B cell (primary cell): ENCODE data around the gene CAPN9.

Source experiments
- EZH2 ChIP-seq: IDR thresholded peaks from 2 replicates; pipeline ENCODE4 v1.6.1; 2012; ENCODE audit warnings: borderline replicate concordance, low read depth, mild to moderate bottlenecking, moderate library complexity, low read length; ENCODE audit not compliant: insufficient read depth, poor library complexity, severe bottlenecking
- TF ChIP-seq, protein P1 (sequence below): fragments of 200-600 bp; IDR thresholded peaks from one replicate; pipeline ENCODE4 v1.8.0; 2022; ENCODE audit warnings: antibody characterized with exemption, mild to moderate bottlenecking

DNA sequence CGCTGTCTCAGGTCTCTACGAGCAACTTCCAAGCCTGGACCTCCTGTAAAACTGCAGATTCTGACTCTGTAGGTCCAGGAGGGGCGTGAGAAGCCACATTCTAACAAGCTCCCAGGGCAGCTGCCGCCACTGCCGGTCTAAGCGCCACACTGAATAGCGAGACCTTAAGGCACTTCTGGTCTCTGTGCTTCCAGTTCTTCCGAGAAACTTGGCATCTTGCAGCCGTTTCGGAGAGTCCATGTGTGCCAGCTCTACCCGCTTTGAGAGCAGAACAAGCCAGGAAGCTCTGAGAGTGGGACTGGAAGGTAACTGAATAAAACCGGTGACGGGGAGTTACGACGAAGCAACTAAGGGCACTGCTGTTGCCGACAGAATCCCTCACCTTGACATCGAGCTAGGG is 45.8 kb upstream of the CAPN9 start:
- TF ChIP-seq, protein P1, sequence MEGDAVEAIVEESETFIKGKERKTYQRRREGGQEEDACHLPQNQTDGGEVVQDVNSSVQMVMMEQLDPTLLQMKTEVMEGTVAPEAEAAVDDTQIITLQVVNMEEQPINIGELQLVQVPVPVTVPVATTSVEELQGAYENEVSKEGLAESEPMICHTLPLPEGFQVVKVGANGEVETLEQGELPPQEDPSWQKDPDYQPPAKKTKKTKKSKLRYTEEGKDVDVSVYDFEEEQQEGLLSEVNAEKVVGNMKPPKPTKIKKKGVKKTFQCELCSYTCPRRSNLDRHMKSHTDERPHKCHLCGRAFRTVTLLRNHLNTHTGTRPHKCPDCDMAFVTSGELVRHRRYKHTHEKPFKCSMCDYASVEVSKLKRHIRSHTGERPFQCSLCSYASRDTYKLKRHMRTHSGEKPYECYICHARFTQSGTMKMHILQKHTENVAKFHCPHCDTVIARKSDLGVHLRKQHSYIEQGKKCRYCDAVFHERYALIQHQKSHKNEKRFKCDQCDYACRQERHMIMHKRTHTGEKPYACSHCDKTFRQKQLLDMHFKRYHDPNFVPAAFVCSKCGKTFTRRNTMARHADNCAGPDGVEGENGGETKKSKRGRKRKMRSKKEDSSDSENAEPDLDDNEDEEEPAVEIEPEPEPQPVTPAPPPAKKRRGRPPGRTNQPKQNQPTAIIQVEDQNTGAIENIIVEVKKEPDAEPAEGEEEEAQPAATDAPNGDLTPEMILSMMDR: no peak
- TF ChIP-seq EZH2: no peak
